ENCODE measurements around the gene ZBTB20. TPM values are rescaled to one million over a fixed set of nuclear protein-coding genes. Genes with fewer than 3 reads are reported as not detected.

ZBTB20 gene
- total RNA-seq, 1 donor from 2014 or later: 21.4 TPM

DNA sequence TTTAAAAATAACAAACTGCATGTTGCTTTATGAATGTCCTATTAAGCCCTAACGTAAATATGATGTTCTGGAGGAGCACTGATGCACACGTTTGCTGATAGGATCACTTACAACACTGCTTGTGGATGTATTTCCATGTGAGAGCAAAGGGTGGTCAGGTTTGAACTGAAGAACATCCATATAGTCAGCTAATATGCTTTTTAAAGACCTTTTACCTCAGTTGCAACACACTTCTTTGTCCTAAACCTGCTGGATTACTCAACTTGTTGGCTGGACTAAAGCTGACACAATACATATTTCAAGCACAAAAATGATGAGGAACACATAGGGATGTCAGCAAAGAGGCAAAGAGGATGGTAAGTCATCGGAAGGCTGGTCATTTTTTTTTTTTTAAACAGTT lies 666.6 kb downstream of the ZBTB20 start:
- Mint-ChIP-seq H3K27ac (ENCODE audit: unreplicated experiment) (no peak overlapping the region), H3K9me3 (ENCODE audit: unreplicated experiment) (no peaks in the 10 kb centered on the region), H3K4me3 (ENCODE audit: unreplicated experiment) (no peak overlapping the region), H3K27me3 (ENCODE audit: low read depth, unreplicated experiment) (no peaks in the 10 kb centered on the region), H3K4me1 (ENCODE audit: low read depth, unreplicated experiment) (peaks cover 5% of the 10 kb centered on the region), H3K36me3 (ENCODE audit: low read depth, unreplicated experiment) (peaks cover 2% of the 10 kb centered on the region)
- no peak for TF ChIP-seq CTCF (IDR thresholded peaks at IDR 0.05; ENCODE audit: insufficient read depth, low read depth, low read length)
- TF ChIP-seq EZH2 (IDR thresholded peaks at IDR 0.05; ENCODE audit: insufficient read depth, low read length): no peak
- DNase-seq (ENCODE audit: low read depth): no peak
- no peaks in the 10 kb centered on the region for H3K4me1 ChIP-seq (ENCODE audit: insufficient read depth, low read length)
- peaks cover 17% of the 10 kb centered on the region for H4K20me1 ChIP-seq (ENCODE audit: insufficient read depth, low read length)
- no peak overlapping the region for H3K9ac ChIP-seq (ENCODE audit: low read length)
- H3K79me2 ChIP-seq (ENCODE audit: insufficient read depth, low read length): peaks cover 13% of the 10 kb centered on the region
- no peaks in the 10 kb centered on the region for H3K27me3 ChIP-seq (ENCODE audit: insufficient read depth, low read length)
- no peak overlapping the region for H2AFZ ChIP-seq (ENCODE audit: low read depth, low read length)
- no peaks in the 10 kb centered on the region for H3K9me3 ChIP-seq (ENCODE audit: insufficient read depth, low read depth, low read length)
- no peaks in the 10 kb centered on the region for H3K36me3 ChIP-seq (ENCODE audit: insufficient read depth, low read length)
- no peak overlapping the region for H3K4me2 ChIP-seq (ENCODE audit: low read length)
- FAIRE-seq: no peak
- H3K4me3 ChIP-seq (ENCODE audit: insufficient read depth, low read depth, low read length): no peak overlapping the region
- no peak overlapping the region for H3K27ac ChIP-seq (ENCODE audit: low read depth, low read length)

DNA sequence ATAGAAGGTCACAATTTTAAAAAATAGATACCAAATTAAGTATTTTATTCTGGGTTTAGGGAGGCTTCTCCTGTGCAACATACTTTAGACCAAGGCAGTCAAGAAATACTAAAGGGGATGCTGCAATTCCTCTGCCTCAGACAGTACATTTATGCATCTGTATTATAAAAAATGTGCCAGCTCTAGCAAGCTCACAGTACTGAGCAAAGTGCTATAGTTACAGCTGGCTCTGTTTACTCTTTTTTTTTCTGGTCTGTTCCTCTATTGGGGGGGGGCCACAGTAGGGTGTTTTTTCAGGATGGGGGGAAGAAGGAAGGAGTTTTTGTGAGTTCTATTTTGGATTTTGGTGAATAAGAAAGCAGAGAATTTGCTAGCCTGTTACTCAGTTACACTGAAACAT lies 668.3 kb downstream of the ZBTB20 start:
- Histone ChIP-seq H3K4me1 (ENCODE audit: insufficient read depth, low read length) (no peaks in the 10 kb centered on the region), H4K20me1 (ENCODE audit: insufficient read depth, low read length) (peaks cover 20% of the 10 kb centered on the region), H3K27ac (ENCODE audit: low read depth, low read length) (no peak overlapping the region), H3K79me2 (ENCODE audit: insufficient read depth, low read length) (peaks cover 14% of the 10 kb centered on the region), H3K4me3 (ENCODE audit: insufficient read depth, low read depth, low read length) (no peak overlapping the region), H3K36me3 (ENCODE audit: insufficient read depth, low read length) (no peaks in the 10 kb centered on the region), H3K9me3 (ENCODE audit: insufficient read depth, low read depth, low read length) (no peaks in the 10 kb centered on the region), H3K9ac (ENCODE audit: low read length) (no peak overlapping the region), H3K27me3 (ENCODE audit: insufficient read depth, low read length) (no peaks in the 10 kb centered on the region), H2AFZ (ENCODE audit: low read depth, low read length) (no peak overlapping the region), H3K4me2 (ENCODE audit: low read length) (no peak overlapping the region)
- H3K4me3 Mint-ChIP-seq (ENCODE audit: unreplicated experiment): no peak overlapping the region
- peaks cover 2% of the 10 kb centered on the region for H3K9me3 Mint-ChIP-seq (ENCODE audit: unreplicated experiment)
- no peak overlapping the region for H3K27ac Mint-ChIP-seq (ENCODE audit: unreplicated experiment)
- H3K27me3 Mint-ChIP-seq (ENCODE audit: low read depth, unreplicated experiment): no peaks in the 10 kb centered on the region
- peaks cover 5% of the 10 kb centered on the region for H3K4me1 Mint-ChIP-seq (ENCODE audit: low read depth, unreplicated experiment)
- peaks cover 2% of the 10 kb centered on the region for H3K36me3 Mint-ChIP-seq (ENCODE audit: low read depth, unreplicated experiment)
- FAIRE-seq (no peak), DNase-seq (ENCODE audit: low read depth) (no peak)
- TF ChIP-seq CTCF (IDR thresholded peaks at IDR 0.05; ENCODE audit: insufficient read depth, low read depth, low read length): no peak
- TF ChIP-seq EZH2 (IDR thresholded peaks at IDR 0.05; ENCODE audit: insufficient read depth, low read length): no peak

- H3K27ac Mint-ChIP-seq (ENCODE audit: unreplicated experiment): no peak overlapping the region
- no peak overlapping the region for H3K9ac ChIP-seq (ENCODE audit: low read length)
- no peak overlapping the region for H3K4me3 ChIP-seq (ENCODE audit: insufficient read depth, low read depth, low read length)
- H3K79me2 ChIP-seq (ENCODE audit: insufficient read depth, low read length): peaks cover 10% of the 10 kb centered on the region
- peaks cover 17% of the 10 kb centered on the region for H4K20me1 ChIP-seq (ENCODE audit: insufficient read depth, low read length)
- no peaks in the 10 kb centered on the region for H3K9me3 ChIP-seq (ENCODE audit: insufficient read depth, low read depth, low read length)
- FAIRE-seq (no peak), DNase-seq (ENCODE audit: low read depth) (no peak)
- H3K4me1 Mint-ChIP-seq (ENCODE audit: low read depth, unreplicated experiment): peaks cover 5% of the 10 kb centered on the region
- no peaks in the 10 kb centered on the region for H3K36me3 ChIP-seq (ENCODE audit: insufficient read depth, low read length)
- no peak overlapping the region for H3K27ac ChIP-seq (ENCODE audit: low read depth, low read length)
- H2AFZ ChIP-seq (ENCODE audit: low read depth, low read length): no peak overlapping the region
- H3K36me3 Mint-ChIP-seq (ENCODE audit: low read depth, unreplicated experiment): no peaks in the 10 kb centered on the region
- H3K9me3 Mint-ChIP-seq (ENCODE audit: unreplicated experiment): peaks cover 2% of the 10 kb centered on the region
- TF ChIP-seq CTCF (IDR thresholded peaks at IDR 0.05; ENCODE audit: insufficient read depth, low read depth, low read length): no peak
- H3K27me3 ChIP-seq (ENCODE audit: insufficient read depth, low read length): no peaks in the 10 kb centered on the region
- H3K4me3 Mint-ChIP-seq (ENCODE audit: unreplicated experiment): no peak overlapping the region
- H3K4me1 ChIP-seq (ENCODE audit: insufficient read depth, low read length): no peaks in the 10 kb centered on the region
- H3K4me2 ChIP-seq (ENCODE audit: low read length): no peak overlapping the region
- H3K27me3 Mint-ChIP-seq (ENCODE audit: low read depth, unreplicated experiment): no peaks in the 10 kb centered on the region
Observed at GRCh38 chr3:114476511-114476910, 670.6 kb downstream of the ZBTB20 start.
